Endothelial cell of hepatic sinusoid (primary cell): ENCODE data around the gene ALDH16A1.

Experiments
- in situ Hi-C: cut with HindIII; loops from 2 replicates; pipeline ENCODE4 v1.10.0; 2017; ENCODE audit warnings: low sequenced_read_pairs

The ALDH16A1 gene

GRCh38 chr19:49453013-49453756 lies at the start of gene ALDH16A1:
Gene ALDH16A1 (plus strand): TSS chr19:49453225. CDS start chr19:49453332, 107 bp downstream.
- in situ Hi-C loops: no loop called here

- in situ Hi-C loops: no loop called here
These were observed 49.4 kb upstream of the ALDH16A1 start for GRCh38 chr19:49403404-49404187.

- in situ Hi-C loops: no loop called here
These were observed 45.9 kb upstream of the ALDH16A1 start for GRCh38 chr19:49407079-49407478.

- in situ Hi-C loops: no loop called here
These were observed 45.5 kb upstream of the ALDH16A1 start for GRCh38 chr19:49407482-49408015.

GRCh38 chr19:49408816-49409440 lies 44.1 kb upstream of the ALDH16A1 start:
- in situ Hi-C loops: no loop called here

GRCh38 chr19:49409441-49410029 lies 43.5 kb upstream of the ALDH16A1 start:
- in situ Hi-C loops: no loop called here

GRCh38 chr19:49411681-49412326 lies 41.2 kb upstream of the ALDH16A1 start:
- in situ Hi-C loops: no loop called here

- in situ Hi-C loops: no loop called here
These were observed 39.7 kb upstream of the ALDH16A1 start for GRCh38 chr19:49413348-49413747.

GRCh38 chr19:49414256-49414655 lies 38.8 kb upstream of the ALDH16A1 start:
- in situ Hi-C loops: no loop called here

GRCh38 chr19:49415102-49415809 lies 37.8 kb upstream of the ALDH16A1 start:
- in situ Hi-C loops: no loop called here

- in situ Hi-C loops: no loop called here
These were observed 37.2 kb upstream of the ALDH16A1 start for GRCh38 chr19:49415810-49416200.

- in situ Hi-C loops: no loop called here
These were observed 35.9 kb upstream of the ALDH16A1 start for GRCh38 chr19:49417088-49417487.

GRCh38 chr19:49418511-49418910 lies 34.5 kb upstream of the ALDH16A1 start:
- in situ Hi-C loops: no loop called here

- in situ Hi-C loops: no loop called here
These were observed 33.9 kb upstream of the ALDH16A1 start for GRCh38 chr19:49419173-49419572.

- in situ Hi-C loops: no loop called here
These were observed 32.8 kb upstream of the ALDH16A1 start for GRCh38 chr19:49420227-49420626.

- in situ Hi-C loops: no loop called here
These were observed 31.8 kb upstream of the ALDH16A1 start for GRCh38 chr19:49421039-49421877.

GRCh38 chr19:49421878-49422202 lies 31.2 kb upstream of the ALDH16A1 start:
- in situ Hi-C loops: no loop called here

GRCh38 chr19:49422407-49423070 lies 30.5 kb upstream of the ALDH16A1 start:
- in situ Hi-C loops: no loop called here
